Body of pancreas (tissue), 4 donors: ENCODE data around the gene MTIF2. TPM values are rescaled to one million over a fixed set of nuclear protein-coding genes. Genes with fewer than 3 reads are reported as not detected.

Source experiments
- ATAC-seq: fragments of 150-250 bp; one replicate; pipeline ENCODE4 v1.9.1; 2016
- DNase-seq, 4 donors: peaks; one replicate each; pipeline ENCODE4 v3.0.0-alpha.2; 2019
- H3K27ac ChIP-seq, 4 donors: fragments of 200-600 bp; sonication (generic); 1 replicate in 3 of 4; 2 replicates in 1 of 4; pipeline versions ENCODE4 v1.5.1 to v1.6.1; 2016 to 2019; ENCODE audit warnings: mild to moderate bottlenecking in 1 of 4, mixed read lengths in 1 of 4, moderate library complexity in 1 of 4
- H3K27me3 ChIP-seq, 2 donors: fragments of 200-600 bp; sonication (generic); one replicate each; pipeline ENCODE4 v1.6.0; 2016; ENCODE audit warnings: mild to moderate bottlenecking in 1 of 2
- H3K36me3 ChIP-seq, 2 donors: fragments of 200-600 bp; sonication (generic); replicated peaks in 1 of 2; 2 replicates each; pipeline ENCODE4 v1.5.1; 2016; ENCODE audit warnings: low read depth in 2 of 2; ENCODE audit not compliant: insufficient read depth in 1 of 2
- H3K4me1 ChIP-seq: fragments of 200-600 bp; sonication (generic); one replicate; pipeline ENCODE4 v1.6.0; 2016
- H3K4me3 ChIP-seq, 2 donors: fragments of 200-600 bp; sonication (generic); 1 replicate in 1 of 2; 2 replicates in 1 of 2; pipeline ENCODE4 v1.5.1; 2016 to 2019
- H3K9me3 ChIP-seq, 3 donors: fragments of 200-600 bp; sonication (generic); 1 replicate in 2 of 3; 2 replicates in 1 of 3; pipeline ENCODE4 v1.5.1; 2016
- POLR2A ChIP-seq, 3 donors: fragments of 450-650 bp; IDR thresholded peaks; one replicate each; pipeline ENCODE4 v1.6.1; 2016; ENCODE audit warnings: antibody characterized with exemption in 3 of 3, mild to moderate bottlenecking in 2 of 3
- WGBS, 2 donors: methylation state at CpG; one replicate each; pipeline ENCODE4 v1.1.5; 2017; 5-methylcytosine and 5-hydroxymethylcytosine counted together
- intact Hi-C: fragments of 100-400 bp; cut with DNase I; formaldehyde crosslinking; loops from one replicate; pipeline ENCODE4 v1.15.1; 2023
- total RNA-seq, 2 donors: library from RNA; depleted of rRNA; stranded (reverse); fragments of >200 nt; gene quantifications; one replicate each; pipeline ENCODE4 v1.1.0, GENCODE V29; 2016
- TF ChIP-seq, protein P1 (sequence below), 7 experiments: fragments of 450-650 bp in 4 of 7; fragments of 200-600 bp in 3 of 7; sonication (generic) in 3 of 7; IDR thresholded peaks; one replicate each; pipeline ENCODE4 v1.5.1; 2016 to 2019; ENCODE audit warnings: antibody characterized with exemption in 7 of 7

MTIF2 gene
- total RNA-seq, 2 donors from 2014 or later: 14.5 to 17.9 TPM

DNA sequence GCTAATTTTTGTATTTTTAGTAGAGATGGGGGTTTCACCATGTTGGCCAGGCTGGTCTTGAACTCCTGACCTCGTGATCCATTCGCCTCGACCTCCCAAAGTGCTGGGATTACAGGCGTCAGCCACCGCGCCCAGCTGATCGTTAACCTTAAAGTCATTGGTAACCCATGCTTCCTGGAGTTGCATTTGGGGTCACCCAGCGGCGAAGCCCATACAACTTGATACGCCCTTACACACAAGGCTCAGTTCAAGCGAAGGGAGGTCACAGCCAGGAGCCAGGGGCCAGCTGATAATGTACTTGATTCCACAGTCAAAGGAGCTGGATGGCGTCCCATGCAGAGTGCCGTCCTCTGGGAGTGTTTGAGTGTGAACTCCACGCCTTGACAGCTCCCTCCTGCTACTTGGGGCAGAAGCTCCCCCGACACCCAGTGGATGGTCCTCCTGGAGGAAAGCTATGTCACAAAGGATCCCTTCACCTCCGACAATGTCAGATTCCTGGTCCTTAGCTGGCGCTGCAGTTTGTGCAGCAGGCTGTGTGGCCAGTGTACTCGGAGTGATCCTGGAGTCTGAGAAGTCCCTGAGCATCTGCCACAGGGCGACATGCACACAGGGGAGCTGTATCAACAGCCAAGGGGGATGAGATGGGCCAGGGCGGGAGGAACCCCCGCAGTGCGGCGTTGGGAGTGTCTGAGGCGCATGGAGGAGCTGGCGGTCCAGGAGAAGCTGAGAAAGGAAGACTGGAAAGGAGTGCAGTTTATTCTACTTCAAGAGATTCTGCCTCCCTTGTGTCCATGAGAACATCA is 44.9 kb downstream of the MTIF2 start:
- peak overlapping the region in 3 of 4 donors; percentile 88 to 94 (median 93) for H3K27ac ChIP-seq
- peak overlapping the region in 1 of 2 donors; percentile 47 for H3K4me3 ChIP-seq
- intact Hi-C loops: no loop called here
- no peaks in the 10 kb centered on the region for H3K27me3 ChIP-seq
- peak in 2 of 4 donors; percentile 13 to 19 for DNase-seq
- no peak for TF ChIP-seq POLR2A (IDR thresholded peaks at IDR 0.05)
- no peak for ATAC-seq
- WGBS, 2 donors: 85% methylated on average over 20 to 25 of the region's 25 CpGs
- H3K36me3 ChIP-seq: no peaks in the 10 kb centered on the region
- no peaks in the 10 kb centered on the region for H3K9me3 ChIP-seq
- H3K4me1 ChIP-seq: peaks cover 5% of the 10 kb centered on the region

DNA sequence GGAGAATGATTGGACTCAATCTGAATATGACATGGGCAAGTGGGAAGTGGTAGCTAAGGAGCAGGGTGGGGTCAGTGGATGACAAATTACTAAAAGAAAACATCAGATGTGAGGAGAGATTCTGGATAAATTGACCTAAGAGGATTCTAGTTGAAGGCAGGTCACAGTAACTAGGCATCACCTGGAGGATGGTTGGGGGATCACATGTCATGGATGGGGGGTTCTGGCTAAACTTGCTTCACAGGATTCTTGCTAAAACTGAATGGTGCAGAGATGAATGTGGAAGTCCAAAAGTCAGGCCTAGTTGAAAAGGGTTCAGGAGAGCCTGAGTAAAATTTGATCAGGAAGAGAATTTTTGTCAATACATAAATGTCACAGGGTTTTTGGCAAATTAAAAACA is 55.2 kb downstream of the MTIF2 start:
- Histone ChIP-seq H3K36me3 (no peaks in the 10 kb centered on the region), H3K9me3 (no peaks in the 10 kb centered on the region), H3K4me3 (no peak overlapping the region), H3K4me1 (no peaks in the 10 kb centered on the region), H3K27me3 (no peaks in the 10 kb centered on the region), H3K27ac (no peak overlapping the region)
- no peak for TF ChIP-seq POLR2A (IDR thresholded peaks at IDR 0.05)
- TF ChIP-seq, protein P1, sequence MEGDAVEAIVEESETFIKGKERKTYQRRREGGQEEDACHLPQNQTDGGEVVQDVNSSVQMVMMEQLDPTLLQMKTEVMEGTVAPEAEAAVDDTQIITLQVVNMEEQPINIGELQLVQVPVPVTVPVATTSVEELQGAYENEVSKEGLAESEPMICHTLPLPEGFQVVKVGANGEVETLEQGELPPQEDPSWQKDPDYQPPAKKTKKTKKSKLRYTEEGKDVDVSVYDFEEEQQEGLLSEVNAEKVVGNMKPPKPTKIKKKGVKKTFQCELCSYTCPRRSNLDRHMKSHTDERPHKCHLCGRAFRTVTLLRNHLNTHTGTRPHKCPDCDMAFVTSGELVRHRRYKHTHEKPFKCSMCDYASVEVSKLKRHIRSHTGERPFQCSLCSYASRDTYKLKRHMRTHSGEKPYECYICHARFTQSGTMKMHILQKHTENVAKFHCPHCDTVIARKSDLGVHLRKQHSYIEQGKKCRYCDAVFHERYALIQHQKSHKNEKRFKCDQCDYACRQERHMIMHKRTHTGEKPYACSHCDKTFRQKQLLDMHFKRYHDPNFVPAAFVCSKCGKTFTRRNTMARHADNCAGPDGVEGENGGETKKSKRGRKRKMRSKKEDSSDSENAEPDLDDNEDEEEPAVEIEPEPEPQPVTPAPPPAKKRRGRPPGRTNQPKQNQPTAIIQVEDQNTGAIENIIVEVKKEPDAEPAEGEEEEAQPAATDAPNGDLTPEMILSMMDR (IDR thresholded peaks at IDR 0.05): no peak
- DNase-seq (no peak), ATAC-seq (no peak)
- intact Hi-C loops: no loop called here

DNA sequence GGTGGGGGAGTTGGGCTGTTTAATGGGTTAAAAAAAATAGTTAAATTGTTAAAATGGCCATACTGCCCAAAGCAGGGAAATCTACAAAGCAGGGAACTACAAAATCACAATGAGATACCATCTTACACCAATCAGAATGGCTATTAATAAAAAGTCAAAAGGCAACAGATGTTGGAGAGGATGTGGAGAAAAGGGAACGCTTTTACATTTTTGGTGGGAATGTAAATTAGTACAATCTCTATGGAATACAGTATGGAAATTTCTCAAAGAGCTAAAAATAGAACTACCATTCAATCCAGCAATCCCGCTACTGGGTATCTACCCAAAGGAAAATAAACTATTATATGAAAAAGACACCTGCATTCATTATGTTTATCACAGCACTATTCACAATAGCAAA is 64.1 kb downstream of the MTIF2 start:
- 96 to 100% methylated on average over 2 of the region's 2 CpGs for WGBS, 2 donors
- H3K9me3 ChIP-seq: no peaks in the 10 kb centered on the region
- H3K27me3 ChIP-seq: no peaks in the 10 kb centered on the region
- no peaks in the 10 kb centered on the region for H3K4me1 ChIP-seq
- ATAC-seq (no peak), DNase-seq (no peak)
- no peak overlapping the region for H3K27ac ChIP-seq
- TF ChIP-seq, protein P1 (IDR thresholded peaks at IDR 0.05): no peak
- TF ChIP-seq POLR2A (IDR thresholded peaks at IDR 0.05): no peak
- no peak overlapping the region for H3K4me3 ChIP-seq
- H3K36me3 ChIP-seq: no peaks in the 10 kb centered on the region
- intact Hi-C loops: no loop called here

DNA sequence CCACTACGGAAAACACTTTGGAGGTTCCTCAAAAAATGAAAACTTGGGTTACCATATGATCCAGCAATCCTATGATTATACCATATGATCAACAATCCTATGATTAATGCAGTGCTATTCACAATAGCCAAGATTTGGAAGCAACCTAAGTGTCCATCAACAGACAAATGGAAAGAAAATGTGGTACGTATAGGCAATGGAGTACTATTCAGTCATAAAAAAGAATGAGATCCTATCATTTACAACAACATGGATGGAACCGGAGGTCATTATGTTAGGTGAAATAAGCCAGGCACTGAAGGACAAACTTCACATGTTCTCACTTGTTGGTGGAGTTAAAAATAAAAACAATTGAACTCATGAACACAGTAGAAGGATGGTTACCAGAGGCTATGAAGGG is 64.5 kb downstream of the MTIF2 start:
- Histone ChIP-seq H3K27me3 (no peaks in the 10 kb centered on the region), H3K4me3 (no peak overlapping the region), H3K4me1 (no peaks in the 10 kb centered on the region), H3K36me3 (no peaks in the 10 kb centered on the region), H3K27ac (no peak overlapping the region), H3K9me3 (no peaks in the 10 kb centered on the region)
- intact Hi-C loops: no loop called here
- DNase-seq (no peak), ATAC-seq (no peak)
- WGBS, 2 donors: 95 to 97% methylated on average over 3 of the region's 3 CpGs
- TF ChIP-seq, protein P1 (IDR thresholded peaks at IDR 0.05): no peak
- no peak for TF ChIP-seq POLR2A (IDR thresholded peaks at IDR 0.05)

DNA sequence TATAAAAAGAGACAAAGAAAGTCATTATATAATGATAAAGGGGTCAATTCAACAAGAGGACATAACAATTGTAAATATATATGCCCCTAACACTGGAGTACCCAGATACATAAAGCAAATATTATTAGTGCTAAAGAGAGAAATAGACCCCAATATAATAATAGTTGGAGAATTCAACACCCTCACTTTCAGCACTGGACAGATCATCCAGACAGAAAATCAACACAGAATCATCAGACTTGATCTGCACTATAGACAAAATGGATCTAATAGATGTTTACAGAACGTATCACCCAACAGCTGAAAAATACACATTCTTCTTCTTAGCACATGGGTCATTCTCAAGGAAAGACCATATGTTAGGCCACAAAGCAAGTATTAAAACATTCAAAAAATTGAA is 68.6 kb downstream of the MTIF2 start:
- DNase-seq (no peak), ATAC-seq (no peak)
- Histone ChIP-seq H3K27ac (no peak overlapping the region), H3K9me3 (no peaks in the 10 kb centered on the region), H3K4me1 (no peaks in the 10 kb centered on the region), H3K4me3 (no peak overlapping the region), H3K27me3 (no peaks in the 10 kb centered on the region), H3K36me3 (no peaks in the 10 kb centered on the region)
- no peak for TF ChIP-seq POLR2A (IDR thresholded peaks at IDR 0.05)
- TF ChIP-seq, protein P1 (IDR thresholded peaks at IDR 0.05): no peak
- WGBS, 2 donors: 96% methylated on average over 1 of the region's 1 CpG
- intact Hi-C loops: no loop called here
